Mammary epithelial cell (primary cell): Measurements from ENCODE around the gene IQGAP2.

Experiments used
- EZH2 ChIP-seq: IDR thresholded peaks from 2 replicates; pipeline ENCODE4 v1.6.1; 2012; ENCODE audit warnings: low read length, inconsistent platforms, borderline replicate concordance
- TF ChIP-seq, protein P1 (sequence below), 2 donors: IDR thresholded peaks in 1 of 2; conservative IDR thresholded peaks in 1 of 2; 2 replicates each; pipeline ENCODE4 v1.5.1; 2011 to 2012; ENCODE audit warnings: inconsistent platforms in 2 of 2, low read length in 2 of 2, mild to moderate bottlenecking in 2 of 2, control low read depth in 1 of 2, low read depth in 1 of 2; ENCODE audit not compliant: insufficient read depth in 1 of 2; ENCODE audit errors: extremely low read depth in 1 of 2

DNA sequence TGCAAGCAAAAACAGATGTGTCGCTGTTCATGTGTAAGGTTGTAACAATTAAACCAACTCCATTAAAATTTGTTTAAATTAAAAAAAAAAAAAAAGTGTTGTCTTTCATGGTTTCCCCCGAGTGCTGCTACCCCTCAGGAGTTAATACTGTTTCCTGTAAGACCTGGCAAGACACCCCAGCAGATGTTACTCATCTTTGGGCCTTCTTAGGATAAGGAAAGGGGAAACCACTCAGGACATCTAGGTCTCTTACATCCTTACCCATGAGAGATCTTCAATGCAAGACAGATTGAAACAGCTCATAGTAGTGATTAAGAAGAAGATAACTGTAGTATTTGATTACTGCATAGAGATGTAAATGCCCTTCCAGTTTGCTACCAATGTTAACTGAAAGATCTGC is 279.3 kb downstream of the IQGAP2 start:
- TF ChIP-seq, protein P1, sequence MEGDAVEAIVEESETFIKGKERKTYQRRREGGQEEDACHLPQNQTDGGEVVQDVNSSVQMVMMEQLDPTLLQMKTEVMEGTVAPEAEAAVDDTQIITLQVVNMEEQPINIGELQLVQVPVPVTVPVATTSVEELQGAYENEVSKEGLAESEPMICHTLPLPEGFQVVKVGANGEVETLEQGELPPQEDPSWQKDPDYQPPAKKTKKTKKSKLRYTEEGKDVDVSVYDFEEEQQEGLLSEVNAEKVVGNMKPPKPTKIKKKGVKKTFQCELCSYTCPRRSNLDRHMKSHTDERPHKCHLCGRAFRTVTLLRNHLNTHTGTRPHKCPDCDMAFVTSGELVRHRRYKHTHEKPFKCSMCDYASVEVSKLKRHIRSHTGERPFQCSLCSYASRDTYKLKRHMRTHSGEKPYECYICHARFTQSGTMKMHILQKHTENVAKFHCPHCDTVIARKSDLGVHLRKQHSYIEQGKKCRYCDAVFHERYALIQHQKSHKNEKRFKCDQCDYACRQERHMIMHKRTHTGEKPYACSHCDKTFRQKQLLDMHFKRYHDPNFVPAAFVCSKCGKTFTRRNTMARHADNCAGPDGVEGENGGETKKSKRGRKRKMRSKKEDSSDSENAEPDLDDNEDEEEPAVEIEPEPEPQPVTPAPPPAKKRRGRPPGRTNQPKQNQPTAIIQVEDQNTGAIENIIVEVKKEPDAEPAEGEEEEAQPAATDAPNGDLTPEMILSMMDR (conservative IDR thresholded peaks at IDR 0.05 in 1 of 2, IDR thresholded peaks at IDR 0.05 in 1 of 2; ENCODE audit: extremely low read depth in 1 of 2, insufficient read depth in 1 of 2, low read depth in 1 of 2, low read length in 2 of 2), result no peak
- no peak for TF ChIP-seq EZH2
